GM19240 (cell line): ENCODE data around the gene DDR2.

Source experiments
- DNase-seq: peaks from one replicate; pipeline ENCODE4 v3.0.0; 2011; ENCODE audit warnings: low spot score; ENCODE audit not compliant: insufficient read length

DDR2 gene

GRCh38 chr1:162696286-162696862 lies 64.1 kb downstream of the DDR2 start:
- no peak for DNase-seq

- no peak for DNase-seq
These were observed 65.1 kb downstream of the DDR2 start for GRCh38 chr1:162697140-162697895.

- no peak for DNase-seq
These were observed 67.1 kb downstream of the DDR2 start for GRCh38 chr1:162699366-162699765.

- no peak for DNase-seq
These were observed 67.9 kb downstream of the DDR2 start for GRCh38 chr1:162700131-162700530.

GRCh38 chr1:162701286-162701685 lies 69.0 kb downstream of the DDR2 start:
- no peak for DNase-seq

- no peak for DNase-seq
These were observed 70.4 kb downstream of the DDR2 start for GRCh38 chr1:162702628-162703027.

- DNase-seq = no peak
These were observed 71.4 kb downstream of the DDR2 start for GRCh38 chr1:162703708-162704107.

GRCh38 chr1:162704673-162705424 lies 72.6 kb downstream of the DDR2 start:
- DNase-seq = no peak

- DNase-seq = no peak
These were observed 73.7 kb downstream of the DDR2 start for GRCh38 chr1:162706003-162706402.

GRCh38 chr1:162706606-162707005 lies 74.3 kb downstream of the DDR2 start:
- no peak for DNase-seq

GRCh38 chr1:162708286-162708685 lies 76.0 kb downstream of the DDR2 start:
- DNase-seq = no peak

- DNase-seq = no peak
These were observed 77.0 kb downstream of the DDR2 start for GRCh38 chr1:162709132-162709860.

GRCh38 chr1:162709870-162710269 lies 77.6 kb downstream of the DDR2 start:
- no peak for DNase-seq

GRCh38 chr1:162710345-162710744 lies 78.1 kb downstream of the DDR2 start:
- no peak for DNase-seq

- DNase-seq = no peak
These were observed 78.7 kb downstream of the DDR2 start for GRCh38 chr1:162710780-162711465.

- no peak for DNase-seq
These were observed 80.2 kb downstream of the DDR2 start for GRCh38 chr1:162712317-162713029.

GRCh38 chr1:162716123-162716522 lies 83.9 kb downstream of the DDR2 start:
- DNase-seq = no peak

- no peak for DNase-seq
These were observed 84.3 kb downstream of the DDR2 start for GRCh38 chr1:162716552-162716951.

- no peak for DNase-seq
These were observed 85.4 kb downstream of the DDR2 start for GRCh38 chr1:162717548-162718184.

- DNase-seq = no peak
These were observed 87.4 kb downstream of the DDR2 start for GRCh38 chr1:162719678-162720077.
